HUES48 (cell line): ENCODE results near the gene FOXD1.

Experiments used
- H3K27ac ChIP-seq: one replicate; pipeline ENCODE4 v1.7.0; 2013; ENCODE audit warnings: low read depth, low read length, inconsistent platforms
- H3K27me3 ChIP-seq: 2 replicates; pipeline ENCODE4 v1.6.1; 2013; ENCODE audit warnings: mild to moderate bottlenecking, low read length; ENCODE audit not compliant: control insufficient read depth, insufficient read depth
- H3K36me3 ChIP-seq: 2 replicates; pipeline ENCODE4 v1.6.1; 2013; ENCODE audit warnings: low read length; ENCODE audit not compliant: control insufficient read depth, insufficient read depth
- H3K4me1 ChIP-seq: 2 replicates; pipeline ENCODE4 v1.6.1; 2013; ENCODE audit warnings: mild to moderate bottlenecking, low read length; ENCODE audit not compliant: control insufficient read depth, insufficient read depth
- H3K4me3 ChIP-seq: 2 replicates; pipeline ENCODE4 v1.5.1; 2013; ENCODE audit warnings: mild to moderate bottlenecking, low read depth, low read length
- H3K9ac ChIP-seq: 2 replicates; pipeline ENCODE4 v1.6.1; 2013; ENCODE audit warnings: mild to moderate bottlenecking, low read depth, low read length, moderate library complexity
- H3K9me3 ChIP-seq: 2 replicates; pipeline ENCODE4 v1.6.1; 2013; ENCODE audit warnings: low read length; ENCODE audit not compliant: control insufficient read depth, insufficient read depth

The FOXD1 gene

DNA sequence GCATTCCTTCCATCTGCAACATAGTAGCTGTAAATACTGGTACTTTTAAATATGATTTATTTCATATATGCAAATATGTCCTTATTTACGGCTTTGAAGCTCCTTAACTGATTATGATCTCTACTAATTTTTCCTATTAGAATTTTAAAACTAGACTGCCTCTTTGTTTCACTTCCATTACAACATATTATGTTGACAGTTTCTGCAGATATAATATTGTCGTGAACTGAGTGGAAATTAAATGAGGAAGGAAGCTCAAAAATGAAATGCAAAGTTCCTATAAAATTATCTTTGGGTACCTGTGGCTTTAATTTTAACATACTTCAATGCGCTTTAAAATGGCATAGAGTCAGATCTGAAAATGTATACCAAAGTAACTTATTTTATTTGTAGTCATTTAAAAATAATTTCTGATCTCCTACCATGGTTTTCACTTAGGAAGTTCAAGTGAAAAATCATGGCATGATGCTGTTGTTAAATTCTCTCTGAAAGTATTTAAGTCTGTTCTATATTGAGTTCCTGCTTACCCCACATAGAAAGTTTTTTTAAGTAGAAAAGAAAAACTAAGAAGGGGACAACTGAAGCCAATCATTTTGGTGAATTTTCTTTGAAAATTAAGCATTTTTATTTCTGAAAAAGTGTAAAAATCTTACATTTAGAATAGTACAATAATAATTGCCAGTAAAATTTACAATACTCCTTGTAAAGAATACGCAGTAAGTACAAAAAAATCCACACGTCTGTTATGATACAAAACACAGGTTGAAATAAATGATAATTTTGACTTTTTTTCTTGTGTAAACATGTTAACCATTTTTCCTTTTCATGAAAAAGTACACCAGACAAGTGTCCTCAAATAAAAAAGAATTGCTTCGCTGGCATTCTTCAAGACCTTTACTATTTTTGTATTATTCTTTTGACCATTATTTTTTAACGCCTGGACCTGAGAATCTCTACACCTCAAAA is 2.6 kb downstream of the FOXD1 start:
- Histone ChIP-seq H3K4me3 (peak overlapping the region; percentile 52; the same call in 1 of the 2 replicates), H3K27me3 (peaks cover 95% of the 10 kb centered on the region), H3K9ac (no peak overlapping the region), H3K9me3 (no peaks in the 10 kb centered on the region), H3K36me3 (no peaks in the 10 kb centered on the region), H3K27ac (no peak overlapping the region), H3K4me1 (peaks cover 17% of the 10 kb centered on the region)

DNA sequence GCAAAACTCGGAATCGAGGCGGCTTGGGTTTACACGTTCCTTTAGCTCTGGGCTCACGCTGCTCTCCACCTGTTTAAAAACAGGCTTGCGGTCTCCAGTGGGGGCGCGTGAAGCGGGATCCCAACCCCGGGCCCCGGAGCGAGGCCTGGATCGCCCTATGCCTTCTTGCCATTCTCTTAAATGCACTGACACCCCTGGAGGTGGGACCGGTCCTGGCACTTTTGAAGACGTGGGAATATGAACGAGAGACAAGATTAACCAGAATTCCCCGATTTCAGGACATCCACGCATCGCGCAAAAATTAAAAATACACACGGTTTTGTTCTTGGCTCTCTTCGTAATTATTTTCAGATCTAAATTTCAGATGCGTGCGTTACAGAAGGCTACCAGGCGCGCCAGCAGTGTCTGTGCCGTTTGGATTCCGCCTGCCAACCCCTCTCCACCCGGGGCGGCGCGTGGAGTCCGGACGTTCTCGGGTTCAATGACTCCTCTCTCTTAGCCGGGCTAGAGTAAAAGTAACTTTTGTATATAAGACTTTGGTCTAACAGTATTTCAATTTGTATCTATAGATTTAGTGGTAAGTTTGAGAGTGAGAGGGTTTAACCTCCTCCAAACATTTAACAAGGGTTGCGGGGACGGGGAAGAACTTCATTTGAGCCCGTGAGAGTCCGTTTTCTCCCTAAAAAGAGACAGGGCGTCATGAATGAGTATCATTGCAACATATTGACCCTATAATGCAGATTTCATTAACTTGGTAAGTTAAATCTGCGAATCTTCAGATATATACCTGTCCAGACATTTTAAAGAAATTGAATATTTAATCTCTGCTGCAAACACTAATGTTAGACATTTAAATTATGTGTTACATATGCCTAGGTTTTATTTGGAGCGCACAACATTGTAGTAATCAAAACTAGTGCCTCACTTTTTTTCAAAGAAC is 3.8 kb downstream of the FOXD1 start:
- H3K27me3 ChIP-seq: peaks cover 95% of the 10 kb centered on the region
- no peak overlapping the region for H3K9ac ChIP-seq
- H3K4me1 ChIP-seq: peaks cover 17% of the 10 kb centered on the region
- H3K9me3 ChIP-seq: no peaks in the 10 kb centered on the region
- no peak overlapping the region for H3K27ac ChIP-seq
- peak overlapping the region; percentile 20; the same call in 1 of the 2 replicates for H3K4me3 ChIP-seq
- no peaks in the 10 kb centered on the region for H3K36me3 ChIP-seq

DNA sequence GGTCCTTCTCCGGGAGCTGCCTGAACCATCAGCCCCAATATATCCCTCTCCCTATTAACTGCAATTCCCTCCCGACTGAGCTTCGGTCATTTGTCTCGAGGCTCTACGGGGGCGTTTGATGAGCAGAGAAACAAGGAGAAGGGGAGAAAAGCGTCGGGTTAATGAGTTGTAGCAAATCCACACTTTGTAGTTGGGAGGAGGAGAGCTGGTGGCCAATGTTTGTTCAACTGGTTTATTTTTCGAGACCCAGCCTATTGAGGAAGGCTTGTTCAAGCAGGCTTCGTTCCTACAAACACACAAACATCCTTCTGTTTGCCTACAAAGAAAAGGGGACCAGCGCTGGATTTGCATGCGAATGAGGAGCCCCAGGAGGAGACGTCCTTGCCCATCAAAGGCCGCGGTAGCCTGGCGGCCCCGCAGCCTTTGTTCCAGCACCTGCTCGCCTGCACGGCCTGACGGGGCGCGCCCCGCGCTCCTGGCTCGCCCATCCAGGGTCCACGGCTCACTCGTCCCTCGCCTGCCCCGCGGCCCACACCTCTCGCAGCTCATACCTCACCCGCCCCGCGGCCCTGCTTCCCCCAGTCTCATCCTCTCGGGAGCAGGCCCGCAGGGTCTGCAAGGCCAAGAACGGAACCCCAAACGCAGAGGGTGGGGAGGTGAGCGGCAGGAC is 4.6 kb downstream of the FOXD1 start:
- Histone ChIP-seq H3K9me3 (no peaks in the 10 kb centered on the region), H3K36me3 (no peaks in the 10 kb centered on the region), H3K27me3 (peaks cover 95% of the 10 kb centered on the region), H3K27ac (no peak overlapping the region), H3K4me3 (peak overlapping the region; percentile 31; the same call in 1 of the 2 replicates), H3K9ac (no peak overlapping the region), H3K4me1 (peaks cover 17% of the 10 kb centered on the region)

DNA sequence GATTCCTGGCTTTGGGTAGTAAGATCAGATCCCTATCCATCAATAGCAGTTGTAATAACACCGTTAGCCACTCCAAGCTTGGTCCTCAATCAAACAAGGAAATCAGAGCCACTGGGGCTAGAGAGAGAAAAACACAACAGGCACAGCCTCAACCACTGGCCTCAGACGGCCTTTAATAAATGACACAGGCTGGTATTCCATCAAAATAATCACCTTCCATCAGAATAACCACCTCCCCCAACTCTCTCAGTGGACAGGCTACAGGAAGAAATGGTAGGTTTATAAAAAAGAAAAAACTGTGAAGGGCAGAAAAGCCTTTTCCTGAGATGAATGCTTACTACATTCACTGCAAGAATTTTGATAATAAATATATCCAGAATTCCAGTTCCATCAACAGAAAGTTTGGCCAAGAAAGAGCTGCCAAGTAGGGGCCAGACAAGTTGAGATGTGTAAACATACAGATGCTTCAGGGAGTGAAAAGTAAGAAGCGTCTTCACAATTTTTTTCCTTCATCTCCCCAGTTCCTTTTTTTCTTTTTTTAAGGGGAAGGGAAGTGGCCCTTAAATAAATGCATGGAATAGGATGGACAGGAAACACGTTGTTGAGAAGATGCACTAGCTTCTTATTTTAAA is 5.5 kb downstream of the FOXD1 start:
- Histone ChIP-seq H3K9me3 (no peaks in the 10 kb centered on the region), H3K27ac (no peak overlapping the region), H3K4me1 (peaks cover 20% of the 10 kb centered on the region), H3K27me3 (peaks cover 95% of the 10 kb centered on the region), H3K4me3 (no peak overlapping the region), H3K36me3 (no peaks in the 10 kb centered on the region), H3K9ac (no peak overlapping the region)

DNA sequence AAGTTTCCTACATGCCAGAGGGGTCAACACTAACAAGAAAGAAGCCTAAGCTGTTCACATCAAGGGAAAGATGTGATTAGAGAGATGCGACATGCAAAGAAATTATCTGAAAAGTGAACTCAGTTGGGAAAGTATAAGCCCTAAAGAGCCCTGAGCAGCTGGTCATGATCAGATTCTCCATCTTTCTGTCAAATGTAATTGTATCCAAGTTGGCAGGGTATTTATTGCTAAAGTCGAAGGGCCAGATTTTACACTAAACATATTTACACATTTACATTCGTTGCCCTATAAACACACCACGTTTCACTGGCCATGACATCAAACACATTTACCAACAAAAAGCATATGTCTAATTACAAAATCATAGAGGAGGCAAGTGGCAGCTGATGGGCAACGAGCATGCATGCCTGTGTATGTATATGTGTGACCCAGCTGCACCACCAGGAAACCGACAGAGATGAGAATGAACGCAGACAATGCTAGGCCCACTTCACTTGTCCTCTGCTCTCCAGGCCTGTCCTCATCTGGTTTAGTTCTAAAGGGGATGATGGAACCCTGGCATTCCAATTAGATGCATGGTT is 6.3 kb downstream of the FOXD1 start:
- no peak overlapping the region for H3K9ac ChIP-seq
- H3K27me3 ChIP-seq: peaks cover 96% of the 10 kb centered on the region
- no peak overlapping the region for H3K27ac ChIP-seq
- no peak overlapping the region for H3K4me3 ChIP-seq
- H3K36me3 ChIP-seq: no peaks in the 10 kb centered on the region
- peaks cover 25% of the 10 kb centered on the region for H3K4me1 ChIP-seq
- H3K9me3 ChIP-seq: no peaks in the 10 kb centered on the region

DNA sequence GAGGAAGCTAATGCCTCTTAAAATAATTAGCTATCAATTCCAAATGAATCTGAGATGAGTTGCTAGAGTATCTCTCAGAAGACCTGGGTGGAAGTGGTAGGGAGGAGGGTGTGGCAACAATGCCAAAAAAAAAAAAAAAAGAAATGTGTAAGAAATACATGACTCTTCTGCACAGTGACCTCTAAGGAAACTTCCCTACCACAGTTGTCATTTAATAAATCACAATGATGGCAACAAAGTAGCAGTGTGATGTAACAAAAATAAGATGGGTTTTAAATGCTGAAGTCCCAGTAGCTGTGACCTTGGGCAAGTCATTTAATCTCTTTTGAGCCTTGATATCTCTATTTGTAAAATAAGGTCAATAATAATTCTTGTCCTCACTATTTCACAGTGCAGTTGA is 7.2 kb downstream of the FOXD1 start:
- Histone ChIP-seq H3K9ac (no peak overlapping the region), H3K27me3 (peaks cover 99% of the 10 kb centered on the region), H3K9me3 (no peaks in the 10 kb centered on the region), H3K4me3 (no peak overlapping the region), H3K4me1 (peaks cover 24% of the 10 kb centered on the region), H3K27ac (no peak overlapping the region), H3K36me3 (no peaks in the 10 kb centered on the region)

DNA sequence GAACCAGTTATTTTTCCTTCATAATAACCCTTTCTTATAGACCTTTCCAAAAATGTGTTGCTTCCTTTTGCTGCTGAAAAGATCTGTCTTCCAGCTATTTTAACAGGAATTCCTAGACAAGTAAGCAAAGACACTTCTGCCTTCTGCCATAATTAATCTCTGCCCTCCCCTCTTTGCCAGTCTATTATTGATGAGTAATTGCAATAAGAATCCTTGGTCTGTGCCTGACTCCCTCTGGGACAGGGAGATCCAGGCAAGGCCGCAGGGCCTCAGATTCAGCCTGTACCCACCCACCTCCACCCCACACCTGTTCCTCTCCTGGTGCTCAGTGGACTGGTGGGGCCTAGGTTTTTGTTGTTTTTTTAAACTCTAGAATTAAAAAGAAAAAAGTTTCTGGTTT is 8.3 kb downstream of the FOXD1 start:
- Histone ChIP-seq H3K4me1 (peaks cover 27% of the 10 kb centered on the region), H3K9ac (no peak overlapping the region), H3K9me3 (no peaks in the 10 kb centered on the region), H3K36me3 (no peaks in the 10 kb centered on the region), H3K4me3 (no peak overlapping the region), H3K27me3 (peaks cover 99% of the 10 kb centered on the region), H3K27ac (no peak overlapping the region)

DNA sequence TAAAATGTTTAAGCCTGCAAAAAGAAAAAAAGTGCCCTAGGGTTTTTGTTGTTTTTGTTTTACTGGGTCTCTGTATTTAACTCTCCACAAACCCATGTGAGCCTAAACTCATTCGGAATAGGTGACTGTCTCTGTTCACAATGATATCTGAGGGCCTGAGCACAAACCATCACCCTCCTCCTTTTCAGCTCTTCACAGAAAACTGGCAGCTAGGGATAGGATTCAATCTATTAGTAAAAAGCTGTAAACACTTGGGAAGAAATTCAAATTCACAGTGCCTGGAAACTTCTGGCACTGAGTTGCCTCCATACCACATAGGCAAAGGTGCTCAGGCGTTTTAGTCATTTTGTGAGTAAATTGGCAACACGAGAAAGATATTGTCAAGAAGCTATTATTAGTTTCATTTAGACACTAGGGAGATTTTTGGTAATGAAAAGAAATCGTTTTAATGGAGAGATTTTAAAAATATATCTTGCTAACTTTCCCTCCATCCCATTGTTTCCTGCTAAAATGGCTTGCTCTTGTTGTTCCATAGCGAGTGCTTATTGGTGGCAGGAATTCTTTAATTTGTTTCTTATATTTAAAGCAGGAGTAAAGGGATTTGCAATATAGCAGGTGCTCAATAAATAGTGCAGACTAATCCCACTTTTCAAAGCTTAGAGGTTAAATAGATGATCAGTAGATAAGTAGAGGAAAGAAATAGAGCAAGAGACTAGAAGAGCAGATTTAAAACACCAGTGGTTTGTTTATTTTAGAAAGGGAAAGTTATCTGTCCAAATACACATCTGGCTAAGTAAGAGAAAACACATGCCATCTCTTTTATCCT is 9.7 kb downstream of the FOXD1 start:
- Histone ChIP-seq H3K27me3 (peaks cover 99% of the 10 kb centered on the region), H3K27ac (no peak overlapping the region), H3K9ac (no peak overlapping the region), H3K9me3 (no peaks in the 10 kb centered on the region), H3K36me3 (no peaks in the 10 kb centered on the region), H3K4me1 (peaks cover 31% of the 10 kb centered on the region), H3K4me3 (no peak overlapping the region)

DNA sequence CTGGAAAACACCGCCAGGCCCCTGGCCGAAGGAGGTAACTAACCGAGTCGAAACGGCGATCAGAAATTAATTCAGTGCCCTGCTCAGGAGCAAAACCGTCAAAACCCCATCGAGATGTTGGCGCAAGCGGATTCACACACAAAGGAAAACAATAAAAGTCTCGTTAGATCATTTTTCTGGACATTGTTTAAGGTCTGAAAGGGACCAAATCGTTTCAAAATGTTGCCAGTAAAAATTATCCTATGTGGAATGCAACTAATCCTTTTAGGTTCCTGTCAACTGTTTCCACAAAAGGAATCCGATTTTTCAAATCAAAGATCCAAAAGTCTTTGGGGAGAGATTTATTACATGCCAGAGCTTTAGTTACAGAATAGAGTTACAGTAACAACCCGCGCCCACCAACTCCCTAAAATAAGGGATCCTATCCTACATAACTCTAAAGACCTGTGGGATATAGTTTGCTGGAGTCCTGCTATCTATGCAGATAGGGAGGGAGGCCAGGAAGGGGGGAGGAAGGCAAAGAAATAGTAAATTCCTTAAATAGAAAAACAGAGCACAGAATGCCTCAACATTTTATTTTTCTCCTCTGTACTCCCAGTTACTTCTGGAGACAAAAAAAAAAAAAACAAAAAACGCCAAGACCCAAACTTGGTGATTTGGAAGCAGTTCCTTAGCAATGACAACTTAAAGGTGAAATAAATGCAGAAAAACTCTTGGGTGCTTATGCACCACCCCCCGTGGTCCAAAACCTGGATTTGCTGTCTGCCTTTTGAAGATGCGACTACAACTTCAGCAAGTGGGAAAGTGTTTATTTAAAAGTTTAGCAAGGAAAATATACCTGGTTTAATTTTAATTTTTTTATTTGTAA is 10.6 kb downstream of the FOXD1 start:
- Histone ChIP-seq H3K4me3 (peak overlapping the region; percentile 55), H3K9me3 (no peaks in the 10 kb centered on the region), H3K36me3 (no peaks in the 10 kb centered on the region), H3K27me3 (peaks cover 99% of the 10 kb centered on the region), H3K4me1 (peaks cover 23% of the 10 kb centered on the region), H3K27ac (no peak overlapping the region), H3K9ac (no peak overlapping the region)
